Measurements from ENCODE around the gene ETV6. TPM values are rescaled to one million over a fixed set of nuclear protein-coding genes. Genes with fewer than 3 reads are reported as not detected.

Gene ETV6
- polyA plus RNA-seq, 2 of the 4 experiments (the other 2 are of a cell fraction), result 4.0 to 7.0 TPM

DNA sequence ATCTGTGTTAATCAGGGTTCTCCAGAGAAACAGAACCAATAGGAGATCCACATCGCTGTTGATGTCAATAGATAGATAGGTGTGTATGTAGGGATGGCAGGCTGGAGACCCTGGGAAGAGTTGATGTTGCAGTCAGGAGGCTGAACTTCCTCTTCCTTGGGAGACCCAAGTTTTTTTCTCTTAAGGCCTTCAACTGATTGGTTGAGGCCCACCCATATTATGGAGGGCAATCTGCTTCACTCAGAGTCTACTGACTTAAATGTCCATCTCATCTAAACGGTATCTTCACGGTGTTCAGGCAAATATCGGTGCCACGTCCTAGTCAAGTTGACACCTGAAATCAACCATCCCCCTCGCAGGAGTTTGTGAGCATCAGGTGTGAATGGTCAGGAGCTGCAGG is 63.0 kb downstream of the ETV6 start:
- CTCF ChIA-PET, result no interaction called here

DNA sequence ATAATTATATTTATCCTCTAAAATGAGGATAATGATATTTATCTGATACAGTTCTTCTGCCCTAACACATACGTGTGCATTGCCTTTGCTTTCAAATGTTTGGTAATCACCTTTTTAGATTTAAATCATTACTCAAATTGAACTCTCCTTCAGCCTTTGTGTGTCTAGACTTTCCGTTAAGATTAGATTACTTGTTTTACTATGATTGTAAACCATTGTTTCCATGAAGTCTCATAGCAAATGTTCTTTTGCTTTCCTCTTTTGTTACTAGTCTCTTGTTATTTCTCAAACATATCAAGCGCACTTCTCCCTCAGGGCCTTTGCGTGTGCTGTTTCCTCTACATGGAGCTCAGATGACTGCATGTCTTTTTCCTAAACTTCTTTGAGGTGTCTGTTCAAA is 63.7 kb downstream of the ETV6 start:
- 92% methylated on average over 4 of the region's 4 CpGs for WGBS (ENCODE audit: missing lambda C conversion rate)
- H3K9me3 ChIP-seq, result no peaks in the 10 kb centered on the region
- FAIRE-seq, result no peak
- H3K4me2 ChIP-seq, result no peak overlapping the region
- ChIA-PET CTCF (no interaction called here), POLR2A (no interaction called here)
- TF ChIP-seq FOSB (CRISPR knock-in tag; IDR thresholded peaks at IDR 0.05) (no peak), ZFP36 (IDR thresholded peaks at IDR 0.05; ENCODE audit: borderline replicate concordance, partially characterized antibody) (no peak), TP53 (CRISPR knock-in tag; IDR thresholded peaks at IDR 0.05) (no peak)
- TF ChIP-seq, protein P1, sequence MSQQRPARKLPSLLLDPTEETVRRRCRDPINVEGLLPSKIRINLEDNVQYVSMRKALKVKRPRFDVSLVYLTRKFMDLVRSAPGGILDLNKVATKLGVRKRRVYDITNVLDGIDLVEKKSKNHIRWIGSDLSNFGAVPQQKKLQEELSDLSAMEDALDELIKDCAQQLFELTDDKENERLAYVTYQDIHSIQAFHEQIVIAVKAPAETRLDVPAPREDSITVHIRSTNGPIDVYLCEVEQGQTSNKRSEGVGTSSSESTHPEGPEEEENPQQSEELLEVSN (IDR thresholded peaks at IDR 0.05; ENCODE audit: borderline replicate concordance, low read depth), result no peak
- TF ChIP-seq, protein P2, sequence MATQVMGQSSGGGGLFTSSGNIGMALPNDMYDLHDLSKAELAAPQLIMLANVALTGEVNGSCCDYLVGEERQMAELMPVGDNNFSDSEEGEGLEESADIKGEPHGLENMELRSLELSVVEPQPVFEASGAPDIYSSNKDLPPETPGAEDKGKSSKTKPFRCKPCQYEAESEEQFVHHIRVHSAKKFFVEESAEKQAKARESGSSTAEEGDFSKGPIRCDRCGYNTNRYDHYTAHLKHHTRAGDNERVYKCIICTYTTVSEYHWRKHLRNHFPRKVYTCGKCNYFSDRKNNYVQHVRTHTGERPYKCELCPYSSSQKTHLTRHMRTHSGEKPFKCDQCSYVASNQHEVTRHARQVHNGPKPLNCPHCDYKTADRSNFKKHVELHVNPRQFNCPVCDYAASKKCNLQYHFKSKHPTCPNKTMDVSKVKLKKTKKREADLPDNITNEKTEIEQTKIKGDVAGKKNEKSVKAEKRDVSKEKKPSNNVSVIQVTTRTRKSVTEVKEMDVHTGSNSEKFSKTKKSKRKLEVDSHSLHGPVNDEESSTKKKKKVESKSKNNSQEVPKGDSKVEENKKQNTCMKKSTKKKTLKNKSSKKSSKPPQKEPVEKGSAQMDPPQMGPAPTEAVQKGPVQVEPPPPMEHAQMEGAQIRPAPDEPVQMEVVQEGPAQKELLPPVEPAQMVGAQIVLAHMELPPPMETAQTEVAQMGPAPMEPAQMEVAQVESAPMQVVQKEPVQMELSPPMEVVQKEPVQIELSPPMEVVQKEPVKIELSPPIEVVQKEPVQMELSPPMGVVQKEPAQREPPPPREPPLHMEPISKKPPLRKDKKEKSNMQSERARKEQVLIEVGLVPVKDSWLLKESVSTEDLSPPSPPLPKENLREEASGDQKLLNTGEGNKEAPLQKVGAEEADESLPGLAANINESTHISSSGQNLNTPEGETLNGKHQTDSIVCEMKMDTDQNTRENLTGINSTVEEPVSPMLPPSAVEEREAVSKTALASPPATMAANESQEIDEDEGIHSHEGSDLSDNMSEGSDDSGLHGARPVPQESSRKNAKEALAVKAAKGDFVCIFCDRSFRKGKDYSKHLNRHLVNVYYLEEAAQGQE (IDR thresholded peaks at IDR 0.05), result no peak
- TF ChIP-seq, protein P3, sequence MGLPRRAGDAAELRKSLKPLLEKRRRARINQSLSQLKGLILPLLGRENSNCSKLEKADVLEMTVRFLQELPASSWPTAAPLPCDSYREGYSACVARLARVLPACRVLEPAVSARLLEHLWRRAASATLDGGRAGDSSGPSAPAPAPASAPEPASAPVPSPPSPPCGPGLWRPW (IDR thresholded peaks at IDR 0.05), result no peak
- DNase-seq (ENCODE audit: low read depth in 1 of 2, low spot score in 1 of 2), result no peak
- H3K4me1 ChIP-seq, result 0 out of 3 replicates have a peak, but pooled peaks cover 3% of the 10 kb centered on the region
- no peak for ATAC-seq
- no peak overlapping the region for H3K27ac ChIP-seq
- H3K4me3 ChIP-seq, result no peak overlapping the region

More for the DNA sequence above, 63.0 kb downstream of the ETV6 start:
- Histone ChIP-seq H3K27ac (no peak overlapping the region), H3K4me3 (no peak overlapping the region), H3K4me2 (no peak overlapping the region), H3K9me3 (no peaks in the 10 kb centered on the region), H3K4me1 (no peaks in the 10 kb centered on the region)
- 77% methylated on average over 6 of the region's 6 CpGs for WGBS (ENCODE audit: missing lambda C conversion rate)
- no peak for FAIRE-seq
- no peak for DNase-seq (ENCODE audit: low read depth in 1 of 2, low spot score in 1 of 2)
- TF ChIP-seq KDM1A (IDR thresholded peaks at IDR 0.05; ENCODE audit: low read depth) (no peak), HOXB5 (CRISPR knock-in tag; IDR thresholded peaks at IDR 0.05) (no peak), FOXS1 (CRISPR knock-in tag; IDR thresholded peaks at IDR 0.05) (no peak), RFX5 (IDR thresholded peaks at IDR 0.05) (no peak)
- TF ChIP-seq, protein P4, sequence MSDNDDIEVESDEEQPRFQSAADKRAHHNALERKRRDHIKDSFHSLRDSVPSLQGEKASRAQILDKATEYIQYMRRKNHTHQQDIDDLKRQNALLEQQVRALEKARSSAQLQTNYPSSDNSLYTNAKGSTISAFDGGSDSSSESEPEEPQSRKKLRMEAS (IDR thresholded peaks at IDR 0.05), result no peak
- no peak for ATAC-seq
- POLR2A ChIA-PET, result no interaction called here

DNA sequence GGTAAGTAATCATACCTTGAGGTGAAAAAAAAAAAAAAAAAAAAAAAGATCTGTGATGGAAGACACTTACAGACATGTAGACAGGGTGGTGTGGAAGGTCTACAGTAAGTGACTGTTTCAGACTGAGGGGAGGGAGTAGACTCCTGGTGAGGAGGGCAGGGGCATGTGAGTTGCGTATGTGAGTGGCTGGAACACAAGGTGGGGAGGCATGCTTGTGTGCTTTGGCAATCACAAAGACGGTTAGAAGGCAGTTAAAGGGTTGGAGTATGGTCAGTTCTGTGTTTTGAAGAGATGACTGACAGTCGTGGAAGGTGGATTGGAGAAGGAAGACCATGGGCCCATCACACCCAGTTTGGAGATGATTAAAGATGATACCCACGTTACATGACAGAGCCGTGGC is 65.2 kb downstream of the ETV6 start:
- no peak for ATAC-seq
- 89% methylated on average over 5 of the region's 5 CpGs for WGBS (ENCODE audit: missing lambda C conversion rate)
- CTCF ChIA-PET, result no interaction called here
- Histone ChIP-seq H3K4me1 (0 out of 3 replicates have a peak, but pooled peaks cover 3% of the 10 kb centered on the region), H3K4me2 (no peak overlapping the region), H3K4me3 (no peak overlapping the region), H3K27ac (no peak overlapping the region), H3K9me3 (no peaks in the 10 kb centered on the region)
- POLR2A ChIA-PET, result no interaction called here
- TF ChIP-seq TP53 (CRISPR knock-in tag; IDR thresholded peaks at IDR 0.05) (no peak), RARB (CRISPR knock-in tag; IDR thresholded peaks at IDR 0.05) (no peak), KDM5A (IDR thresholded peaks at IDR 0.05) (no peak), MAFK (IDR thresholded peaks at IDR 0.05; ENCODE audit: partially characterized antibody) (no peak), CEBPB (IDR thresholded peaks at IDR 0.05) (no peak), ZSCAN20 (CRISPR knock-in tag; IDR thresholded peaks at IDR 0.05) (no peak), PHF8 (IDR thresholded peaks at IDR 0.05; ENCODE audit: borderline replicate concordance, low read depth) (no peak), TFCP2L1 (CRISPR knock-in tag; IDR thresholded peaks at IDR 0.05) (no peak), HOXB13 (CRISPR knock-in tag; IDR thresholded peaks at IDR 0.05; ENCODE audit: low read depth) (no peak), NFE2L2 (conservative IDR thresholded peaks at IDR 0.05; ENCODE audit: low read length) (no peak), FOSL2 (IDR thresholded peaks at IDR 0.05) (no peak), FOSL2 (CRISPR knock-in tag; IDR thresholded peaks at IDR 0.05) (no peak)
- TF ChIP-seq, protein P5, sequence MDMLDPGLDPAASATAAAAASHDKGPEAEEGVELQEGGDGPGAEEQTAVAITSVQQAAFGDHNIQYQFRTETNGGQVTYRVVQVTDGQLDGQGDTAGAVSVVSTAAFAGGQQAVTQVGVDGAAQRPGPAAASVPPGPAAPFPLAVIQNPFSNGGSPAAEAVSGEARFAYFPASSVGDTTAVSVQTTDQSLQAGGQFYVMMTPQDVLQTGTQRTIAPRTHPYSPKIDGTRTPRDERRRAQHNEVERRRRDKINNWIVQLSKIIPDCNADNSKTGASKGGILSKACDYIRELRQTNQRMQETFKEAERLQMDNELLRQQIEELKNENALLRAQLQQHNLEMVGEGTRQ (IDR thresholded peaks at IDR 0.05), result no peak
- TF ChIP-seq, protein P1 (IDR thresholded peaks at IDR 0.05; ENCODE audit: borderline replicate concordance, low read depth), result no peak
- TF ChIP-seq, protein P6, sequence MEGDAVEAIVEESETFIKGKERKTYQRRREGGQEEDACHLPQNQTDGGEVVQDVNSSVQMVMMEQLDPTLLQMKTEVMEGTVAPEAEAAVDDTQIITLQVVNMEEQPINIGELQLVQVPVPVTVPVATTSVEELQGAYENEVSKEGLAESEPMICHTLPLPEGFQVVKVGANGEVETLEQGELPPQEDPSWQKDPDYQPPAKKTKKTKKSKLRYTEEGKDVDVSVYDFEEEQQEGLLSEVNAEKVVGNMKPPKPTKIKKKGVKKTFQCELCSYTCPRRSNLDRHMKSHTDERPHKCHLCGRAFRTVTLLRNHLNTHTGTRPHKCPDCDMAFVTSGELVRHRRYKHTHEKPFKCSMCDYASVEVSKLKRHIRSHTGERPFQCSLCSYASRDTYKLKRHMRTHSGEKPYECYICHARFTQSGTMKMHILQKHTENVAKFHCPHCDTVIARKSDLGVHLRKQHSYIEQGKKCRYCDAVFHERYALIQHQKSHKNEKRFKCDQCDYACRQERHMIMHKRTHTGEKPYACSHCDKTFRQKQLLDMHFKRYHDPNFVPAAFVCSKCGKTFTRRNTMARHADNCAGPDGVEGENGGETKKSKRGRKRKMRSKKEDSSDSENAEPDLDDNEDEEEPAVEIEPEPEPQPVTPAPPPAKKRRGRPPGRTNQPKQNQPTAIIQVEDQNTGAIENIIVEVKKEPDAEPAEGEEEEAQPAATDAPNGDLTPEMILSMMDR (IDR thresholded peaks at IDR 0.05), result no peak
- TF ChIP-seq, protein P4 (IDR thresholded peaks at IDR 0.05), result no peak
- FAIRE-seq, result no peak
- no peak for DNase-seq (ENCODE audit: low read depth in 1 of 2, low spot score in 1 of 2)

Measured in A549 (cell line).